Stromal cell of bone marrow (primary cell): ENCODE data around the gene CYREN.
"Not testable (repeated sequence)": the region's sequence is repeated elsewhere in the genome, so short reads cannot be mapped to it uniquely, and the experiment has no call there.

Experiments used
- DNase-seq: peaks from one replicate; pipeline ENCODE4 v3.0.0-alpha.2; 2012; ENCODE audit warnings: low read depth

CYREN gene

DNA sequence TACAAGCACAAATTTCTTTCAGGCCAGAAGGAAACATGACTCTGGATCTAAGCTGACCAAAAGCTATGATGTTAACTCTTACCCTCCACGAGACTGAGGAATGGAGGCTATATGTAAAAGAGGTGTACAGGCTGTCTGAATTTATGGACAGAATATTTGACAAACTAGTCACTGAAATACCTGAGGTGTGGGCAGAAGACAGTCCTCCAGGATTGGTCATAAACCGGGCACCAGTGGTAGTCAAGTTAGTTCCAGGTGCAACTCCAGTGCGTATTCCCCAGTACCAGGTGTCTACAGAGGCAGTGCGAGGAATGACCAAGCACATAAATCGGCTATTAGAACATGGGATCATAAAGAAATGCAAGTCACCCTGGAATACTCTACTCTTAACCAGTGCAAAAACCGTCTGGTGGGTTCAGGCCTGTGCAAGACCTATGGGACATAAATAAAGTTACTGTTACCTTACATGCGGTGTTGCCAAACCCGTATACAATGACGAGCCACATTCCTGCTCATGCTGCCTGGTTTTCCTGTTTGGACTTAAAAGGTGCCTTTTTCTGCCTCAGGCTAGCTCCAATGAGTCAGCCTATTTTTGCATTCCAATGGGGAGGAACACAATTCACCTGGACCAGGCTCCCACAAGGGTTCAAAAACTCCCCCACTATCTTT lies 6.7 kb upstream of the CYREN start:
- no peak for DNase-seq

DNA sequence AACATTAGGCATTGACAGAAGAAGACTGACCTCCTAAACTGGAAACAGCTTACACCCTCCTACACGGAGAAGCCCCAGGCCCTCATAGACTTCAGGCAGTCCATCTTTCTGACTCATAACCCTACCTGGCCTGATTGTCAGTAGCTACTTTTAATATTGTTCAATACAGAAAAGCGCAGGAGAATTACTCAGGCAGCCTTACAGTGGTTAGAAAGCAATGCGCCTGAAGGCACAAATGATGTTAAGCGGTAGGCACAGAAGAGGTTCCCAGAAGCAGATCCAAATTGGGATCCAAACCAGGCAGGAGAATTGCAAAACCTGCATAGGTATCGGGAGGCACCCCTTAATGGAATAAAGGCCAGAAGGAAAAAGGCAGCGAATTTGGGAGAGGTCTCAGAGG lies 5.4 kb upstream of the CYREN start:
- DNase-seq, result no peak

DNA sequence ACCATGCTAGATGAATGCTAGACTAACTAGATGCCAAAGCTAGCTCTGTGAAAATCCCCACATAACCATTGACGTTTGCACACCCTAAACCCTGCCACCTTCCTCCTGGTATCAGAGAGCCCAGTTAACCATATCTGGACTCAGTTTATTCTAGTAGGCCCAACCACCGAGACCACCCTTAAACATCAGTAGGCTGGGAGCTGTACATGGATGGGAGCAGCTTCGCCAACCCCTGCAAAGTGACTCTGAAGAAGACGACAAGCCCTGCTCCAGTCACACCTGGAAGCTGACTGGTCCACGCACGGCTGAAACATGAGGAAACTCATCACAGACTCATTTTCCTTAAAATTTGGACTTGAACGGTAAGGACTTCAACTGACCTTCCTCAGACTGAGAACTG lies 4.4 kb upstream of the CYREN start:
- no peak for DNase-seq

DNA sequence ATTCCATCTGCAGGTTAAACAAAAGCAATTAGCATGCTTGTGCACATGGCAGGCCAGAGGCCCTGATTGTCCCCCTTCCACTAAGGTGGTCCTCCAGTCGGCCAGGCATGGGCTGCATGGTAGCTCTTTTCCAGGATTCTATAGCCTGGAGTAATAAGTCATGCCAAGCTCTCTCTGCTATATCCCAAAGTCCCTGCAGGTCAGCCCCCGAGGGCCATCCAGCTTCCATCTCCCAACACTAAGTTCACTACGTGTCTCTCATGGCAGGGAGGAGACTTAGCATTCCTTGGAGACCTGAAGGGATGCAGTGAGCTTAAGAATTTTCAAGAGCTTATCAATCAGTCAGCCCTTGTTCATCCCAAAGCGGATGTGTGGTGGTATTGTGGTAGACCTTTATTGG lies 3.4 kb upstream of the CYREN start:
- not testable (repeated sequence) for DNase-seq

DNA sequence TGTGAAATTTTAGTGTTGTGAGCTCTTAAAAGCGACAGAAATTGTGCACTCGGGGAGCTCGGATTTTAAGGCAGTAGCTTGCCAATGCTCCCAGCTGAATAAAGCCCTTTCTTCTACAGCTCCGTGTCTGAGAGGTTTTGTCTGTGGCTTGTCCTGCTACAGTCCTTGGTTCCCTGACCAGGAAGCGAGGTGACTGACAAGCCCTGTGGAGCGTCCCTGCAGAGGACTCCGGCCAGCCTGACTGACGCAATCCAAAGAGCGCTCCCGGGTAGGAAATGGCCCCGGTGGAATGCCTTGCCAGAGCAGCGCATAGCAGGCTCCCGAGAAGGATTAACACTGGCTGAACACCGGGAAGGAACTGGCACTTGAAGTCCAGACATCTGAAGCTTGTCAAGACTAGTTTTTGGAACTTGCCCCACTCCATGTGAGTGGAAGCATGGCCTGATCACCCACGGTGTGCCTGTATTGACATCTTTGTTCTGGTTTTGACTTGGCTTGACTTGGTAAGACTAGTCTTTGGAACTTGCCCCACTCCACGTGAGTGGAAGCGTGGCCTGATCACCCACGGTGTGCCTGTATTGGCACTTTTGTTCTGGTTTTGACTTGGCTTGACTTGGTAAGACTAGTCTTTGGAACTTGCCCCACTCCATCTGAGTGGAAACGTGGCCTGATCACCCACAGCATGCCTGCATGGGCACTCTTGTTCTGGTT lies 1.2 kb upstream of the CYREN start:
- not testable (repeated sequence) for DNase-seq

DNA sequence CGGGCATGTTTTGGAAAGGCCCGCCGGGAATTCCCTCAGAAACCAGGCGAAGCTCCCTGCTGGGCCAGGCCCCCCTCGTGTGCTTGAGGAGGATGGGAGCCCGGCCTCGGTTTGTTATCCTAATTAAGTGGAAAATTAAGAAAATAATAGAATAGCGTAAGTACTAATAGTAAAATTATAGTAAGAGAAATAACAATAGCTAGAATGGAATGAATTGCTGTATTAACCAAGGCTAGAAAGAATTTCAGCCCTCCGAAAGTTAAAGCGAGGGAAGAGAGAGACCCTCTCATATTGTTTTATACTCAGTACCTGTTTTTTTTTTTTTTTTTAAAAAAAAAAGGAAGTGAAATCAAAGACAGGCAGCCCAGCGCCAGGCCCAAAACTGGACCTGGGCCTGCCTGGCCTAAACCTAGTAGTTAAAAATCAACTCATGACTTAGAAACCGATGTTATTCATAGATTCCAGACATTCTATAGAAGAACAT lies 533 bp upstream of the CYREN start:
- not testable (repeated sequence) for DNase-seq

DNA sequence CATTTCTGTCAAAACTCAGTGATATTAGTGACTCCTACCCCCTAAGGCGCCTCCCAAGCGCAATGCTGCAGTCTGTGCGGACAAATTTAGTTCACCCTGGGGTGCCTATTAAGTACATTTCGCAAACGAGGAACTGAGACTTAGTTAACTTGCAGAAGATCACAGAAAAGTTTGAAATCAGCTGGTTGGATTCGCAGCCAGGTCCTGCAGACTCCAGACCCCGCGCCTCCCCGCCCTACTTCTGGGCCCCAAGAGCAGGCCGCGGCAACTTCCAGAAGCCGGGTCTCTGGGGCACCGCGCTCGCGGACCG lies 588 bp downstream of the CYREN start:
- DNase-seq, result no peak

DNA sequence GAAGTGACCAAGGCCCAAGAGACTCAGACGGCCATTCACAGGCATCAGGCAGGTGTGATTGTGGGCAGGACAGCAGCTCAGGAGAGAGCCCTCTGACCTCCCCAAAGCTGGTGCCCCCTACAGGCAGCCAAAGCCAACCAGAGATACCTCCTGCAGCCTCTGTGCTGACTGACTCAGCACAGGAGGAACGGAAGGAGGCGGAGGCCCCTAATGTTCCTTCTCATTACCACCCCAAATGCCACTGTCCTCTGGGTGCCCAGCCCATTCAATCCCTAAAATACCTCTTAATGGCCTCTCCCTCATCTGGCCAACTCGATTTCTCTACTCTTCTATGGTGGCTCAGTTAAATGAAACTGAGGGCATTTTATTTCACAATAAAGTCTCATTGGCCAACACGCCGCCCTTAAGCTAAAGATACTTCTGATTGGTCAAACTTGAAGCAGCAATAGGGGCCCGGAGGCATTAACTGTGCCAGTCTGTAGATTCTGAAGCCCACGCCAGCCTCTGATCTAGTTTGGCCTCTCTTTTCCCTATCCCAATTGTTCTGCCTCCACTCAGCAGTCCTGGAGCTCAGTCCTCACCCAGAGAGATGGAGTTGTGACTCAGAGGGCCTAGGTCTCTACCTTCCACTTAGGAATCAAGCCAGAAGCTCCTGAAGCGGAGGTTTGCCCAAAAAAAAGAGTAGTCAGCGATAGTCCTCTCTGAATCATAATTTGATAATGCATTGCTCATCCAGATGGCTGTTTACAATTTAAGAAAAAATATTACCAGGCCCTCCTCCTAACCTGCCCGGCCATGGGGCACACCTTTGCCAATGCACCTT lies 1.2 kb downstream of the CYREN start:
- no peak for DNase-seq

DNA sequence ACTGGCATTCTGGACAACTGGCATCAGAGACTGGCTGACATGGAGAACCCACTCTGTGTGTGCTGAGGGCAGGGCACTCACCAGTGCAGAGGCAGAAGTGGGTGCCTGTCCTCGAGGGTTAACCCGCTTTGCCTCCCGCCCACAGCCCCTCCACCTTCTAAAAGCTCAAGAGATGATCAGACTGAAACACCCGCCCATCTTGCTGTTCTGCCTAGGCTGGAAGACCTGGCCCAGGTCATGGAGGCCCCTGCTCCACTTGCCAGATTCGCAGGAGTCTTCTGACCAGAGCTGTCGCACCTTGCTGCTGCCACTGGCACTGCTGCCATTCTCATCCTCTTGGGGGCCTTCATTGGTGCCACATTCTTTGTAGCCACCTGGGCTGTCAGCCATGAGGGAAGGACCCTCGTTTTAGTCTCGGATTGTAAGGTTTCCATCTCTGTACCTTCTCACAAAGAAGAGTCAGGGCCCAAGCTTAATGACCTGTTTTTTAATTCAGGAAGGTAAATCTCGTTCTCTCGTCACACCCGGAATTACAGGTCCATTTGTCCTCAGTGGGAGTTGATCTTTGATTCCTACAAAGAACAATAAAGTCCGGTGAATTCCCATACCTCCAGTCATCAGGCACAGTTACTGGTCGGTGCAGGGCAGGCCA lies 1.9 kb downstream of the CYREN start:
- no peak for DNase-seq

DNA sequence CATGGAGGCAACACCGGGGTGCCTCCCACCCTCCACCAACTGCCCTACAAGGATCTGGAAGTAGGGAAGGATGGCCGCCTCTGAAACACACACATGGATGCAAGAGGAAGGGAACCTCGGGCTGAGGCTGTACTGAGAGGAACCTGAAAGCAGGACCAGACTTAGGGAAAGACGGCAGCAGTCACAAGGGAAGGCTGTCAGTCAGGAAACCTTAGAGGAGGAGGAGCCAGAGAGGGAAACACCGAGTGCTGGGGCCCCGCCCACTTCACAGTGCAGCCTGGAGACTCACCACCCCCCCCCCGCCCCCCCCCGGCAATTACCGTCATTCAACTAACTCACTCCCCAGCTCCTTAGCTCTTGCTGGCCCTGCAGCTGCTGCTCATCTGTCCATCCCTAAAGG lies 2.5 kb downstream of the CYREN start:
- DNase-seq, result no peak

DNA sequence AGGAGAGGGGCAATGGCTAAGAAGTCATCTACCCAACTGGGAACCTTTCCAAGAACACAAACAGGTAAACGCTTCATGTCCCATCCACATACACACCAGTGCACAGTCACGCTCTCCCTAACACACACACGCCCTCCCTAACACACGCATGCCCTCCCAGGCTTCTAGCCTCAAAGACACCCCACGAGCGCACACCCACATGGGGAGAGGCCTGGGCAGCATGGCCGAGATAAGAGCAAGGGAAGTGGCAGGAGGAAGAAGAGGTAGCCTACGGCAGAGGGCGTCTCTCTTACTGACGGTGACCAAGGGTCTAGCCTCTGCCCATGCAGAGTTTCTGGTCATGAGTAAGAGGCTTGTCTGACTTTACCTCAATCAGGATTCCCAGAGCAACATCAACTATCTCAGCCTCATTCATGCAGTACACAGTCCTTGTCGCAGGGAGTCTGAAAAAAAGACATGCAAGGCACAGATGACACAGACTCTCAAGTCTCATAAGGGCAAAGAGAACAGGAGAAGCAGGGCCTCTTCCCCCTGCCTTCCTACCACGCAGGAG lies 3.1 kb downstream of the CYREN start:
- no peak for DNase-seq

DNA sequence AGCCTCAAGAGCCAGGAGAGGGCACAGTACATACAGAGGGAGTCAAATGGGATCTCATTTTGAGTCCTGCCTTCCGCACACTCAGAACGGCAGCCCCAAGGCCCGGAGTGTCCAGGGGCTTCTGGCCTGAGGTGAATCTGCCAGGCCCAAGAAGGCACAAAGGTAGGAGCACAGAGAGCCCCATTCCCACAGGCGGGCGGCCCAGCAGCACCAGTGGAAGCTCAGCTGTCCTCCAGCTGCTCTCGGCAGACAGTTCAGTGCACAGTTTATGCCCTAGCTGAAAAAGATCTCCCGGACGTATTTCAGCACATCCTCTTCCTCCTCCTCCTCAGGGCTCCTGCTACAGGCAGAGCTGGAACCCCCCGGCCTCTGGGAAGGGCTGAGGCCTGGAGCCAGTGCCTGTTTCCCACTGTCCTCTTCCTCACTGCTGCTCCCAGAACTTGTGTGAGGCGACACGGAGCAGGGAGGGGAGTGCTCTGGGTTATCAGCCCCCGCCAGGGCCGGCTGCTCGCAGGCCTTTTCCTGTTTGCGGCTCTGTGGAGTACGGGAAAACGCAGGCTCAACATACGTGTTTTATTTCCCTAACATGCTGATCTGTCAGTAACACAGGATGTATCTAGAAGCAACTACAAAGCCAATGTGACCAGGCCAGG lies 4.0 kb downstream of the CYREN start:
- no peak for DNase-seq

DNA sequence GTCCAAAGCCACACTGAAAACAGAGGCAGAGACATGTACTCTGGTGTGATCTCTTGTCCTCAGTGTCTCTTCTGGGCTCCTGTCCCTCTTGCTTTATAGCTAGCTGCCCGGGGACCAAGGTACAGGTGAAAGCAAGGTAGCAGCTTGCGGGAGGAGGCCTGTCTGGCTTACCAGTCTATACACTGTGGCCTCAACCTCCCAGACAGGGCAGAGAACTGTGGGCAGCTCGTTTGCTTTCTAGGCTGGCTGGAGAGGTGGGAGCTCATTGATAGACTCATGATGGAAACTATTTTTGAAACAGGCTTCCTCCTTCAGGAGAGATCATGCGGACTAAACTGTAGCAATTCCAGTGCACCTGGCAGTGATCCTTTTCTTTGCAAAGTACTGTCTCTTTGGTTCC lies 4.6 kb downstream of the CYREN start:
- no peak for DNase-seq

DNA sequence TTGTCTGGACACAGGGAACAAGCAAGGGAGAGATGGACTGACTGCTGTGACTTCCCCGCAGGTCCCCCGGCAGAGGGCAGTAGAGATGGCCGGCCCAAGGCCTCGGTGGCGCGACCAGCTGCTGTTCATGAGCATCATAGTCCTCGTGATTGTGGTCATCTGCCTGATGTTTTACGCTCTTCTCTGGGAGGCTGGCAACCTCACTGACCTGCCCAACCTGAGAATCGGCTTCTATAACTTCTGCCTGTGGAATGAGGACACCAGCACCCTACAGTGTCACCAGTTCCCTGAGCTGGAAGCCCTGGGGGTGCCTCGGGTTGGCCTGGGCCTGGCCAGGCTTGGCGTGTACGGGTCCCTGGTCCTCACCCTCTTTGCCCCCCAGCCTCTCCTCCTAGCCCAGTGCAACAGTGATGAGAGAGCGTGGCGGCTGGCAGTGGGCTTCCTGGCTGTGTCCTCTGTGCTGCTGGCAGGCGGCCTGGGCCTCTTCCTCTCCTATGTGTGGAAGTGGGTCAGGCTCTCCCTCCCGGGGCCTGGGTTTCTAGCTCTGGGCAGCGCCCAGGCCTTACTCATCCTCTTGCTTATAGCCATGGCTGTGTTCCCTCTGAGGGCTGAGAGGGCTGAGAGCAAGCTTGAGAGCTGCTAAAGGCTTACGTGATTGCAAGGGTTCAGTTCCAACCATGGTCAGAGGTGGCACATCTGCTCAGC lies 6.0 kb downstream of the CYREN start:
- DNase-seq, result no peak

DNA sequence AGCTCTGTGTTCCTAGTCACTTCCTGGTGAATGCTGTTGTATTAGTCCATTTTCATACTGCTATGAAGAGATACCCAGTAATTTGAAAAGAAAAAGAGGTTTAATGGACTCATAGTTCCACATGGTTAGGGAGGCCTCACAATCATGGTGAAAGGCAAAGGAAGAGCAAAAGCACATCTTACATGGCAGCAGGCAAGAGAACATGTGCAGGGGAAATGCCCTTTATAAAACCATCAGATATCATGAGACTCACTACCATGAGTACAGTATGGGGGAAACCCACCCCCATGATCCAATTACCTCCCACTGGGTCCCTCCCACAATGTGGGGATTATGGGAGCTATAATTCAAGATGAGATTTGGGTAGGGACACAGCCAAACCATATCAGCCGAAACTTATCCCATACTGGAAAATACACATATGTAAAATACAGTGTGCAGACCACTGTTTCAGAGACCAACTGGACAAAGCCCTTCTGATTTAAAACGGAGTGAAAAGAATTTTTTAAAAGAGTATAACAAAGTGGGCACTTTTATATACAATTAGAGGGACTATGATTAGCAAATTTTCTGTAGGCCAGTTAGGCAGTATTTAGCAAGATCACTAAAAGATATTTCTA lies 8.0 kb downstream of the CYREN start:
- no peak for DNase-seq

DNA sequence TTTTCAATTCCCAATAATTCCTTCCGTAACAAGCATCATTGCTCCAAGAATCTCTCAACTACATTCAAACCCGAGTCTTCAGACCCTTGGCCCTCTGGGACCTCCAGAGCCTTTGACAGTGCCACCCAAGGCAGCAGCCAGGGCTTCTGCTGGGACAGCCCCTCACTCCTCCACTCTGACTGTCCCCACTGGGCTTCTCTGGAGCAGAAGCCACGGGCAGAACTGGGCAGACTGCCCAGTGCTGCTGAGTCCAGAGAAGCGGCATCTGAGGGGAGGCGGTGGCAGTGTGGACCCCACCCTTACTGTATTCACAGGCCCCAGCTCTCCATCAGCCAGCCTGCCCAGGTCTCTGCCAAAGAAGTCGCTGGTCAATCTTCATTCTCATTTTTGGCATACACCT lies 8.8 kb downstream of the CYREN start:
- no peak for DNase-seq

DNA sequence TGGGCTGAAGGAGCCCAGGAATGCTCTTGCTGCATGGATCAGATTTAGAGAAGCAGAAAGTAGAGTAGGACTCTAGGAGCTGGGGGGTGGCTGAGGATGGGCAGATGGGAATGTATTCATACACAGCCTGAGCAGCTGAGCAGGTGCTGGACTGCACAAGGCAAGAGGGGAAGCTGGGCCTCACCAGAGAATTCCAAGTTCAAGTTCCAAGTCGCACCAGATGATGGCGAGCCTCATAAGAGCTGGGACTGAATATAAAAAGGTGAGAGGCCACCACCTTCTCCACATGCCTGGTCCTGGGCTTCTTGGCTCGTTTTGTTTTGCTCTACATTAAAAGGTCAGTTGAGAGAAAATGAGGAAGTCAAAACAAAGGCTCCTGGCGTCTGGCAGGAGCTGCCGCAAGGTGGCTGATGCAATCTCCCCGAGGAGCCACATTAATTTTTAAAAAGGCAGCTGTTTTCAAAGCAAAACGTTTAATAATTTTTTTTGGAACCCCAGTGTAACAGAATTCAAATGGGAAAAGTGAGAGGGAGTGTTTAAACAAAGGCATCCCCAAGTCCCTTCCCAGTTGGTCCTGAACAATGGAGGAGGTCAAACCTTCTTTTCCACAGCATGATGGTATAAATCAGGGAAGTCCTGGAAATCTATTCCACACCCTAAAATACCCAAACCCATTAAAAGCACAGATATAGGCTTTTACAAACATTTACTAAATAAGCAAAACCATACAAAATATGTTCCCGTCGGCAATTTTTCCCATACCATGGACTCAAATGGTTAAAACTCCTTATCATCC lies 9.5 kb downstream of the CYREN start:
- no peak for DNase-seq

DNA sequence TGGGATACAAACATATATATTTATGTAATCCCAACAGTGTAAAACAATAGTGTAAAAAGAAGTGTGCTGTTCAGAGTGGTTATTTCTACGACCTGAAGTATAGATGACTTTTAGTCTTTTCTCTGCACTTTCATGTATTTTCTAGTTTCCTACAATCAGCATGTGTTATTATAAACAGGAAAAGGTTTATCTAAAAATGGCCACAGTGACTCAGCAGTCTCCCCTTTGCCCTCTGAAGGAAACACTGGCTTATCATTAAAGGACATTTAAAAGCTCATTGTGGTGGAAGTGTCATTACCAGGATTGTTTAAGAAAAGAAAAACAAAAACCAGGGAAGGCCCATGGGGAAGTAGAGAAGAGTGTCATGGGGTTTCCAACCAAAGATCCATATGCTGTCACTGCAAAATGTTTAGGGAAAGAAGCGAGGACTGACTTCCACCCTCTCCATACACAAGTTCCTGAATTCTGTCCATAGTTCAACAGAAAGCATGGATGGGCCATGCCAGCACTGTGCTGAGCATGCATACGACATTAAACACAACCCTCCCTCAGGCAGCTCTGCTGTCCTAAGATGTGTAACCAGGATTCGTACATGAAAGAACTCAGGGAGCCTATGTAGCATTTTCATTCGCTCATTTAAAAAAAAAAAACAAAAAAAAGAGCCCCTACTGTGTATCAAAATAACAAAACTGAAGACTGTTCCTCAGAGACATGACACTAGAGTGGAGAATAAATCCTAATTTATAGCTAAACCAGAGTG lies 10.2 kb downstream of the CYREN start:
- no peak for DNase-seq
